Psoas muscle (tissue), 8 donors: ENCODE measurements around the gene CRIP1. TPM values are rescaled to one million over a fixed set of nuclear protein-coding genes. Genes with fewer than 3 reads are reported as not detected.
A peak's percentile ranks its signal among the peaks of the same experiment; 100 is the strongest.

Source experiments
- ATAC-seq, 4 donors: fragments of 200-7000 bp; cut with Tn5 transposase; one replicate each; pipeline ENCODE4 v1.9.1; 2020; ENCODE audit warnings: moderate library complexity in 3 of 4, mild to moderate bottlenecking in 2 of 4
- DNase-seq, 2 donors: peaks; one replicate each; pipeline ENCODE4 v3.0.0-alpha.2; 2020
- H3K27ac ChIP-seq: fragments of 200-600 bp; one replicate; pipeline ENCODE4 v1.8.0; 2022
- H3K27me3 ChIP-seq, 3 donors: fragments of 200-600 bp in 1 of 3; one replicate each; pipeline versions ENCODE4 v1.6.1 to v1.8.0; 2013 to 2022; ENCODE audit warnings: low read length in 2 of 3, mild to moderate bottlenecking in 2 of 3, moderate library complexity in 1 of 3; ENCODE audit not compliant: insufficient read depth in 3 of 3
- H3K36me3 ChIP-seq, 2 donors: fragments of 200-600 bp in 1 of 2; one replicate each; pipeline versions ENCODE4 v1.6.1 to v1.8.0; 2013 to 2022; ENCODE audit warnings: low read depth in 1 of 2, mild to moderate bottlenecking in 1 of 2, moderate library complexity in 1 of 2; ENCODE audit not compliant: insufficient read depth in 1 of 2
- H3K4me1 ChIP-seq: fragments of 200-600 bp; one replicate; pipeline ENCODE4 v1.8.0; 2022
- H3K4me3 ChIP-seq: fragments of 200-600 bp; one replicate; pipeline ENCODE4 v1.8.0; 2022; ENCODE audit warnings: mild to moderate bottlenecking
- H3K9me3 ChIP-seq: fragments of 200-600 bp; one replicate; pipeline ENCODE4 v1.8.0; 2022
- CTCF ChIP-seq: fragments of 200-600 bp; IDR thresholded peaks from one replicate; pipeline ENCODE4 v1.8.0; 2022; ENCODE audit warnings: antibody characterized with exemption
- WGBS, 3 donors: extraction: QIAGEN DNeasy Blood & Tissue Kit; methylation state at CpG; one replicate each; pipeline versions ENCODE4 v1.1.6 to v1.1.7; 2013; 5-methylcytosine and 5-hydroxymethylcytosine counted together
- intact Hi-C, 2 donors: fragments of 100-400 bp; cut with DNase I; formaldehyde crosslinking; loops; one replicate each; pipeline versions ENCODE4 v1.11.0 to v1.14.2; 2022
- polyA plus RNA-seq, 3 donors: library from polyadenylated mRNA; stranded (reverse); fragments of 200-250 nt; gene quantifications; one replicate each; pipeline ENCODE4 v1.2.3, GENCODE V29; 2013
- total RNA-seq, 4 donors: library from RNA; stranded (reverse); fragmentation: NEBNext Ultra II Directional in 2 of 4; extraction: Animal tissue kit (Norgen Biotek cat#: 25700) in 2 of 4; gene quantifications; one replicate each; pipeline versions ENCODE4 v1.2.1 to v1.2.4, GENCODE V29; 2021 to 2023
- donor health status: healthy with polysubstance abuse.
- donor health status: DM: no; HTN: no; CAD: no; lungs with moderate emphysema.
- donor health status: Bipolar disorder and iron deficiency.
- donor health status: healthy.
- donor health status: DM: yes; HTN: yes; CAD: no.
- donor health status: DM: no; HTN: no; CAD: no.
- donor health status: DM: no; HTN: no; CAD: no.
- donor health status: DM: yes; HTN: yes; CAD: no.

The CRIP1 gene
- total and polyA plus RNA-seq, 7 donors: 11.5 to 27.2 (median 17.5) TPM

- 21 to 38% (median 25%) methylated on average over 13 to 16 of the region's 16 CpGs for WGBS, 3 donors
- Histone ChIP-seq H3K4me3 (peak overlapping the region; percentile 78), H3K4me1 (peaks cover 51% of the 10 kb centered on the region), H3K9me3 (no peaks in the 10 kb centered on the region), H3K36me3 (no peaks in the 10 kb centered on the region), H3K27me3 (peaks cover 0 to 4% (median 2%) of the 10 kb centered on the region in 3 donors), H3K27ac (peak overlapping the region; percentile 67)
- ATAC-seq (no peak), DNase-seq (no peak)
- intact Hi-C loops: no loop called here
- TF ChIP-seq CTCF: no peak
These were observed 9.6 kb upstream of the CRIP1 start for GRCh38 chr14:105476831-105477659.

GRCh38 chr14:105477660-105478397 lies 8.9 kb upstream of the CRIP1 start:
- no peaks in the 10 kb centered on the region for H3K9me3 ChIP-seq
- H3K27me3 ChIP-seq: peaks cover 0 to 4% (median 2%) of the 10 kb centered on the region in 3 donors
- no peak overlapping the region for H3K27ac ChIP-seq
- WGBS, 3 donors: 72 to 83% (median 76%) methylated on average over 31 to 53 of the region's 56 CpGs
- H3K36me3 ChIP-seq: no peaks in the 10 kb centered on the region
- peaks cover 48% of the 10 kb centered on the region for H3K4me1 ChIP-seq
- no peak for ATAC-seq
- intact Hi-C loops: no loop called here
- H3K4me3 ChIP-seq: peak overlapping the region; percentile 78
- TF ChIP-seq CTCF: no peak
- DNase-seq: no peak

- no peak for DNase-seq
- Histone ChIP-seq H3K27me3 (peaks cover 0 to 4% (median 2%) of the 10 kb centered on the region in 3 donors), H3K4me3 (no peak overlapping the region), H3K4me1 (peaks cover 50% of the 10 kb centered on the region), H3K9me3 (no peaks in the 10 kb centered on the region), H3K27ac (no peak overlapping the region), H3K36me3 (no peaks in the 10 kb centered on the region)
- intact Hi-C loops: no loop called here
- ATAC-seq: no peak
- WGBS, 3 donors: 74 to 78% (median 78%) methylated on average over 54 to 81 of the region's 81 CpGs
- TF ChIP-seq CTCF: no peak
These were observed 8.1 kb upstream of the CRIP1 start for GRCh38 chr14:105478398-105479251.

- H3K27ac ChIP-seq: no peak overlapping the region
- DNase-seq: no peak
- intact Hi-C loops: no loop called here
- 60 to 69% (median 61%) methylated on average over 34 of the region's 34 CpGs for WGBS, 3 donors
- H3K4me1 ChIP-seq: peaks cover 46% of the 10 kb centered on the region
- no peak overlapping the region for H3K4me3 ChIP-seq
- H3K36me3 ChIP-seq: no peaks in the 10 kb centered on the region
- H3K9me3 ChIP-seq: no peaks in the 10 kb centered on the region
- ATAC-seq: no peak
- H3K27me3 ChIP-seq: peaks cover 0 to 4% (median 0%) of the 10 kb centered on the region in 3 donors
- no peak for TF ChIP-seq CTCF
These were observed 7.1 kb upstream of the CRIP1 start for GRCh38 chr14:105479431-105480158.
